Measurements from ENCODE around the gene AUTS2. TPM values are rescaled to one million over a fixed set of nuclear protein-coding genes. Genes with fewer than 3 reads are reported as not detected.

The AUTS2 gene
- total and polyA plus RNA-seq, 10 of the 15 experiments (the other 5 are each of a cell fraction or from before 2014, with no cell fraction given): 6.4 to 55.6 (median 21.6) TPM

DNA sequence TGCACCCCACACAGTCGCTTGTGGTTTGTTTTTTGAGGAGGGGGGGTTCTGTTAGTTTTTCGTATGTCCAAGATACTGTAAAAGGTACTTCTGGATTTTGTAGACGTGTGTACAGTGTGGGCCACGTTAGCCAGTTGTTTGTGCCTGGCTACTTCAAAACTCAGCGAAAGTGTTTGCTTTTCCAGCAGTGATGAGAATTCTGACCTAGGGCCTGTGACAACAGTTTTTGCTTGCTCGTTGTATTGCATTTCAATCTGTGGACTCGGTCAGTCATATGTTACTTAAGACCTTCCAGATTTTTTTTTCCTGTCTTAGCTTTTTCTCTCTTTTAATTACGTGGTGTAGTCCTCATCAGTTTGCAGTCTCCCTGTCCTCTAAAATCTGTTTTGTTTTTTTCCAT lies 1194.8 kb downstream of the AUTS2 start:
- in situ Hi-C loops (cut with MboI): no loop called here
- Histone ChIP-seq H3K27me3 (replicated peaks in 1 of 2; ENCODE audit: control insufficient read depth in 2 of 2, insufficient read depth in 2 of 2, low read length in 1 of 2) (no peaks in the 10 kb centered on the region), H3K4me3 (no peak overlapping the region), H3K27ac (ENCODE audit: control insufficient read depth, insufficient read depth) (no peak overlapping the region), H3K9me3 (replicated peaks; ENCODE audit: control insufficient read depth, insufficient read depth, low read length) (no peaks in the 10 kb centered on the region; the same call in 2 of the 3 replicates), H3K9ac (ENCODE audit: control insufficient read depth, insufficient read depth, low read length) (no peak overlapping the region), H2AFZ (ENCODE audit: control insufficient read depth, low read depth, low read length) (no peak overlapping the region), H4K20me1 (ENCODE audit: control insufficient read depth, insufficient read depth) (no peaks in the 10 kb centered on the region), H3K79me2 (ENCODE audit: control insufficient read depth, insufficient read depth, low read length) (no peaks in the 10 kb centered on the region), H3K36me3 (ENCODE audit: control insufficient read depth in 2 of 2, insufficient read depth in 2 of 2, low read length in 1 of 2) (peaks cover 8 to 21% of the 10 kb centered on the region in 2 experiments; a peak in 3 of 4 replicates), H3K4me1 (ENCODE audit: control insufficient read depth, insufficient read depth, low read length) (no peaks in the 10 kb centered on the region), H3K4me2 (ENCODE audit: control insufficient read depth, insufficient read depth) (no peak overlapping the region)
- ATAC-seq: no peak
- RAD21 ChIA-PET (ENCODE audit: unreplicated experiment): no interaction called here
- no TSS peak for BruUV-seq (replicated peaks)
- intact Hi-C loops (cut with micrococcal nuclease; ENCODE audit: unreplicated experiment): no loop called here
- SMC1A ChIA-PET (ENCODE audit: uncharacterized antibody, unreplicated experiment): interaction anchor here (0.8 kb wide), 1 partner anchor 15 kb away, joined by 3 read pairs; no protein-coding TSS in a partner anchor
- 74% methylated on average over 8 of the region's 8 CpGs for WGBS (ENCODE audit: insufficient coverage, insufficient replicate concordance, low lambda C conversion rate, missing lambda C conversion rate)
- POLR2A ChIA-PET: no interaction called here
- TF ChIP-seq ZBTB4 (CRISPR knock-in tag; IDR thresholded peaks at IDR 0.05) (no peak), ZNF217 (IDR thresholded peaks at IDR 0.05) (no peak), MEF2B (IDR thresholded peaks at IDR 0.05; ENCODE audit: partially characterized antibody, poor library complexity, severe bottlenecking) (no peak), YY1 (IDR thresholded peaks at IDR 0.05; ENCODE audit: low read depth, low read length) (no peak), IRF4 (IDR thresholded peaks at IDR 0.05; ENCODE audit: low read depth, low read length) (no peak), HDAC2 (IDR thresholded peaks at IDR 0.05) (no peak)
- TF ChIP-seq, protein P1, sequence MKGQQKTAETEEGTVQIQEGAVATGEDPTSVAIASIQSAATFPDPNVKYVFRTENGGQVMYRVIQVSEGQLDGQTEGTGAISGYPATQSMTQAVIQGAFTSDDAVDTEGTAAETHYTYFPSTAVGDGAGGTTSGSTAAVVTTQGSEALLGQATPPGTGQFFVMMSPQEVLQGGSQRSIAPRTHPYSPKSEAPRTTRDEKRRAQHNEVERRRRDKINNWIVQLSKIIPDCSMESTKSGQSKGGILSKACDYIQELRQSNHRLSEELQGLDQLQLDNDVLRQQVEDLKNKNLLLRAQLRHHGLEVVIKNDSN (IDR thresholded peaks at IDR 0.05; ENCODE audit: borderline replicate concordance, extremely low read length, insufficient read depth, low read depth, low read length): no peak
- CTCF ChIA-PET: no interaction called here
- no peak for DNase-seq (ENCODE audit: low read depth, low spot score)
- FAIRE-seq: no peak

All from GM12878 (cell line).